Mesenchymal stem cell (in vitro differentiated cells and primary cell): ENCODE data around the gene PRKAG1.

ENCODE experiments used
- DNase-seq: peaks from one replicate; pipeline ENCODE4 v3.0.0-alpha.2; 2013
- H2AFZ ChIP-seq: one replicate; pipeline ENCODE4 v1.6.1; 2013; ENCODE audit warnings: low read depth, mild to moderate bottlenecking, control low read depth, inconsistent platforms, low read length, moderate library complexity
- H2AK5ac ChIP-seq: 2 replicates; pipeline ENCODE4 v1.6.1; 2013; ENCODE audit warnings: low read length, moderate library complexity, mild to moderate bottlenecking, inconsistent platforms; ENCODE audit not compliant: severe bottlenecking
- H2BK120ac ChIP-seq: one replicate; pipeline ENCODE4 v1.6.1; 2013; ENCODE audit warnings: low read depth, mild to moderate bottlenecking, inconsistent platforms, low read length, moderate library complexity
- H2BK12ac ChIP-seq, 2 experiments: one replicate each; pipeline ENCODE4 v1.6.1; 2013; ENCODE audit warnings: inconsistent platforms in 2 of 2, low read length in 2 of 2, mild to moderate bottlenecking in 2 of 2, moderate library complexity in 2 of 2, control low read depth in 1 of 2
- H2BK15ac ChIP-seq: one replicate; pipeline ENCODE4 v1.6.1; 2013; ENCODE audit warnings: mild to moderate bottlenecking, low read depth, inconsistent platforms; ENCODE audit not compliant: poor library complexity, severe bottlenecking
- H2BK5ac ChIP-seq: 2 replicates; pipeline ENCODE4 v1.6.1; 2013; ENCODE audit warnings: low read depth, mild to moderate bottlenecking, low read length, control low read depth, inconsistent platforms; ENCODE audit not compliant: poor library complexity, severe bottlenecking
- H3K14ac ChIP-seq, 2 experiments: one replicate each; pipeline ENCODE4 v1.6.1; 2013; ENCODE audit warnings: inconsistent platforms in 2 of 2, low read length in 2 of 2, control low read depth in 1 of 2, mild to moderate bottlenecking in 1 of 2, moderate library complexity in 1 of 2
- H3K18ac ChIP-seq, 2 experiments: one replicate each; pipeline ENCODE4 v1.6.1; 2013; ENCODE audit warnings: inconsistent platforms in 2 of 2, low read length in 2 of 2, control low read depth in 1 of 2, low read depth in 1 of 2, mild to moderate bottlenecking in 1 of 2
- H3K23ac ChIP-seq, 2 experiments: one replicate each; pipeline ENCODE4 v1.6.1; 2013; ENCODE audit warnings: inconsistent platforms in 2 of 2, low read length in 2 of 2, mild to moderate bottlenecking in 2 of 2, moderate library complexity in 2 of 2, control low read depth in 1 of 2
- H3K27ac ChIP-seq: 2 replicates; pipeline ENCODE4 v1.5.1; 2013; ENCODE audit warnings: mild to moderate bottlenecking, moderate library complexity, low read length, control low read depth, inconsistent platforms; ENCODE audit not compliant: poor library complexity, severe bottlenecking
- H3K27me3 ChIP-seq, 2 experiments: 2 replicates each; pipeline versions ENCODE4 v1.6.1 to v1.7.0; 2013; ENCODE audit warnings: low read length in 2 of 2, mild to moderate bottlenecking in 2 of 2, moderate library complexity in 2 of 2, control low read depth in 1 of 2, inconsistent platforms in 1 of 2; ENCODE audit not compliant: control insufficient read depth in 1 of 2, insufficient read depth in 1 of 2
- H3K36me3 ChIP-seq, 2 experiments: 2 replicates each; pipeline versions ENCODE4 v1.6.1 to v1.7.0; 2013; ENCODE audit warnings: low read length in 2 of 2, control low read depth in 1 of 2, inconsistent platforms in 1 of 2, low read depth in 1 of 2, mild to moderate bottlenecking in 1 of 2; ENCODE audit not compliant: insufficient read depth in 2 of 2, control insufficient read depth in 1 of 2
- H3K4ac ChIP-seq, 2 experiments: one replicate each; pipeline ENCODE4 v1.6.1; 2013; ENCODE audit warnings: inconsistent platforms in 2 of 2, low read length in 2 of 2, mild to moderate bottlenecking in 2 of 2, moderate library complexity in 2 of 2, control low read depth in 1 of 2, low read depth in 1 of 2
- H3K4me1 ChIP-seq: 2 replicates; pipeline ENCODE4 v1.6.1; 2013; ENCODE audit warnings: low read depth, low read length, control low read depth; ENCODE audit not compliant: control insufficient read depth, insufficient read depth
- H3K4me2 ChIP-seq: 2 replicates; pipeline ENCODE4 v1.6.1; 2013; ENCODE audit warnings: low read length, mild to moderate bottlenecking, inconsistent platforms; ENCODE audit not compliant: poor library complexity, severe bottlenecking
- H3K4me3 ChIP-seq, 2 experiments: 2 replicates each; pipeline versions ENCODE4 v1.5.1 to v1.7.0; 2013; ENCODE audit warnings: low read length in 2 of 2, mild to moderate bottlenecking in 2 of 2, control low read depth in 1 of 2, low read depth in 1 of 2; ENCODE audit not compliant: insufficient read depth in 1 of 2
- H3K79me1 ChIP-seq: replicated peaks from 2 replicates; pipeline ENCODE4 v1.6.1; 2013; ENCODE audit warnings: mild to moderate bottlenecking, control low read depth, low read length, inconsistent platforms; ENCODE audit not compliant: poor library complexity, severe bottlenecking
- H3K9ac ChIP-seq: 2 replicates; pipeline ENCODE4 v1.7.0; 2013; ENCODE audit warnings: mild to moderate bottlenecking, low read length, moderate library complexity
- H3K9me3 ChIP-seq: 2 replicates; pipeline ENCODE4 v1.7.0; 2013; ENCODE audit warnings: mild to moderate bottlenecking, low read length; ENCODE audit not compliant: control insufficient read depth
- H4K8ac ChIP-seq: one replicate; pipeline ENCODE4 v1.6.1; 2013; ENCODE audit warnings: inconsistent platforms, mild to moderate bottlenecking, low read length, moderate library complexity
- H4K91ac ChIP-seq: one replicate; pipeline ENCODE4 v1.6.1; 2013; ENCODE audit warnings: mild to moderate bottlenecking, low read length, inconsistent platforms
- WGBS: methylation state at CpG from one replicate; pipeline ENCODE4 v1.1.7; 2013; ENCODE audit warnings: mixed read lengths; 5-methylcytosine and 5-hydroxymethylcytosine counted together

PRKAG1 gene

DNA sequence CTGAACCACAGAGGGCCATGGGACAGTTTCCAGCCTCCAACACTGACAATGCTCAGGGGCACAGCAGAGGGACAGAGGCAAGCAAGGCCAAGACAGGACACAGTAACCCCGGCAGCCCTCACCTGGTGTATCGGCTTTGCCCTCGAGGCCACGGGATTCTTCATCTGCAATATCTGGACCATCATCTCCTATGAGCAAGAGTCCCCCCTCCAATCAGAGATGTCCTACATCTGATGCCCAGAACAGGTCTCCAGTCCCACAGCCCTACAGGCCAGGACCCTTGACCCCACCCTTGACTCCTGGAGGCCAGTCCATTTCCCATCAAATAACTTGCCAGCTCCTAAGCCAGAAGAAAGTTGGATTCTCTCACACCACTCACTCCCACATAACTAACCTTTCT lies 24.7 kb upstream of the PRKAG1 start:
- no peak overlapping the region for H2AK5ac ChIP-seq
- no peak overlapping the region for H4K91ac ChIP-seq
- no peak for DNase-seq
- H2BK12ac ChIP-seq = no peak overlapping the region
- H4K8ac ChIP-seq = no peak overlapping the region
- H3K14ac ChIP-seq = no peak overlapping the region
- H3K9ac ChIP-seq = no peak overlapping the region
- H3K23ac ChIP-seq = no peak overlapping the region
- no peak overlapping the region for H3K27ac ChIP-seq
- H3K4me1 ChIP-seq = no peaks in the 10 kb centered on the region
- H3K36me3 ChIP-seq = peaks cover 95% of the 10 kb centered on the region in 2 experiments
- H2BK120ac ChIP-seq = no peak overlapping the region
- H3K4ac ChIP-seq = no peak overlapping the region
- H2BK5ac ChIP-seq = no peak overlapping the region
- no peak overlapping the region for H3K18ac ChIP-seq
- WGBS = 96% methylated on average over 4 of the region's 4 CpGs
- H3K79me1 ChIP-seq = peaks cover 57% of the 10 kb centered on the region
- H3K4me2 ChIP-seq = no peak overlapping the region
- H3K27me3 ChIP-seq = no peaks in the 10 kb centered on the region
- H2AFZ ChIP-seq = no peak overlapping the region
- H3K4me3 ChIP-seq = no peak overlapping the region
- no peaks in the 10 kb centered on the region for H3K9me3 ChIP-seq
- H2BK15ac ChIP-seq = no peak overlapping the region

DNA sequence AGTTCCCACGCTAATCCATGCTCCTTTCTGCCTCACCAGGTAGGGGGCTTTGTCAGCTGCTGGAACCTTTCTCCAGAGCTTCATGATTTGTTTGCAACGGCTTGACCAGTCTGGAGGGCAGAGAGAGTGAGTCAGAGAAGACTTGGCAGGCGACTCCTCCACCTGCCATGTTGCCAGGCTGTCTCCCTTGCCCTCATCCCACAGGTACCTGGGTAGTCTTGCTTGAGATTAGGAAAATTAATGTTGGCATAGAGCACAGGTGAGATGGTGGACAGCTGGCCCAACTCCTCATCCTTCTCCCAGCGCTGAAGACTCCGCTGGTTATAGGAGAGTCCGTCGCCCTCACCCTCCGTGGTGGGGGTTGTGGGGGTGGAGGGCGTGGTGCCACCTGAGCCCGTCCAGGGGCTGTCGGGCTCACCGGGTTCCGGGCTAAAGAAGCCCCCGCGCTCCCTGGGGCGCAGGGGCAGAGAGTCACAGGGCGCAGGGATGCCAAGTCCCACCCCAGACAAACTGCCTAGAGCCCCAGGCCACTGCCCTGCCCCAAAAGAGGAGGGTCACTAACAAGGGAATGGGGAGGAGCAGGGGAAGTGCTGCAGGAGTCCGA lies 23.4 kb upstream of the PRKAG1 start:
- H2AK5ac ChIP-seq = no peak overlapping the region
- no peak overlapping the region for H3K9ac ChIP-seq
- H3K36me3 ChIP-seq = peaks cover 95 to 98% of the 10 kb centered on the region in 2 experiments
- H4K8ac ChIP-seq = no peak overlapping the region
- H2BK120ac ChIP-seq = no peak overlapping the region
- no peak overlapping the region for H2BK5ac ChIP-seq
- no peaks in the 10 kb centered on the region for H3K4me1 ChIP-seq
- no peak overlapping the region for H3K4ac ChIP-seq
- H3K9me3 ChIP-seq = no peaks in the 10 kb centered on the region
- H3K79me1 ChIP-seq = peaks cover 61% of the 10 kb centered on the region
- no peak overlapping the region for H3K18ac ChIP-seq
- no peak overlapping the region for H3K23ac ChIP-seq
- H3K4me3 ChIP-seq = no peak overlapping the region
- H3K4me2 ChIP-seq = no peak overlapping the region
- no peak for DNase-seq
- H3K14ac ChIP-seq = no peak overlapping the region
- no peak overlapping the region for H4K91ac ChIP-seq
- H2AFZ ChIP-seq = no peak overlapping the region
- H3K27me3 ChIP-seq = no peaks in the 10 kb centered on the region
- no peak overlapping the region for H2BK15ac ChIP-seq
- WGBS = 90% methylated on average over 10 of the region's 18 CpGs
- H2BK12ac ChIP-seq = no peak overlapping the region
- no peak overlapping the region for H3K27ac ChIP-seq

DNA sequence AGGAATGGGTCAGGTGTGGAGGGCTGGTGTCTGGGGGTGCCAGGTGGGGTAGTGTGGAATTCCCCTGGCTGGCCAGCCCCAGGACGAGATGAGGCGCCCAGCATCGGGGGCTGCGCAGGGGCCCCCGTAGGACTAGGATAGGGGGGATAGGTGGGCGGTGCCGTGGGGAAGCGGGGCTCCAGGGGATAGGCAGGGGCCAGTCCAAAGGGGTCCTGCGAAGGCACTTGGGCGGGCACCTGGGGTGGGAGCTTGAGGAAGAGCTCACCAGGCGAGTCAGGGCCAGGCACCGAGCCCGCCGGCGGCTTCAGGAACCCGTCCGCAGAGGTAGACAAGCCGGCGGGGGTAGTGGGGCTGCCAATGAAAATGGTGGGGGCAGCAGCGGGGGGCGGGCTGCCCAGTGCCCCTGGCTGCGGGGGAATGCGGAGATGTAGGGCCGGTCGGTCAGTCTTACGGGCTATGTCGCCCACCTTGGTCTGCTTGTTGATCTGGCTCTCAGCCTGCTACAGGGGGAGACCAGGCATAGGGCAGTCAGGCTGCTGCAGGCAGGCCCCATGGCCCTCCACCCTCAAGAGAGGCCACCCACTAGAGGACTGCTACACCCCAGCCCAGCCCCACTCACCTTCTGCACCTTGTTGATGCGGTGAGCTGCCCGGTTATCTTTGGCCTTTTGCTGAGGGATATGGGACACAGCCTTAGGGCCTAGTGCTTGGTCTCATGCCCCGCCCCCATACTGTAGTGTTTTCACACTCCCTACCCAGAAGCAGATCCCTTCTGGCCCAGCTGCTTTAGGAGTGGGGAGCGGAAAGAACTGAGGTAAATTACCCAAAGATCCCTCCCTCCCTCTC lies 22.7 kb upstream of the PRKAG1 start:
- peaks cover 93 to 94% of the 10 kb centered on the region in 2 experiments for H3K36me3 ChIP-seq
- no peak overlapping the region for H3K4ac ChIP-seq
- H2BK15ac ChIP-seq = no peak overlapping the region
- H3K4me1 ChIP-seq = no peaks in the 10 kb centered on the region
- no peak overlapping the region for H3K4me3 ChIP-seq
- H3K14ac ChIP-seq = no peak overlapping the region
- H2BK120ac ChIP-seq = no peak overlapping the region
- H3K9me3 ChIP-seq = no peaks in the 10 kb centered on the region
- no peaks in the 10 kb centered on the region for H3K27me3 ChIP-seq
- no peak overlapping the region for H3K18ac ChIP-seq
- H3K27ac ChIP-seq = no peak overlapping the region
- DNase-seq = no peak
- WGBS = 97% methylated on average over 30 of the region's 31 CpGs
- no peak overlapping the region for H2AFZ ChIP-seq
- H2BK12ac ChIP-seq = no peak overlapping the region
- no peak overlapping the region for H4K91ac ChIP-seq
- H2BK5ac ChIP-seq = no peak overlapping the region
- no peak overlapping the region for H2AK5ac ChIP-seq
- no peak overlapping the region for H3K23ac ChIP-seq
- no peak overlapping the region for H4K8ac ChIP-seq
- no peak overlapping the region for H3K9ac ChIP-seq
- peaks cover 56% of the 10 kb centered on the region for H3K79me1 ChIP-seq
- no peak overlapping the region for H3K4me2 ChIP-seq

DNA sequence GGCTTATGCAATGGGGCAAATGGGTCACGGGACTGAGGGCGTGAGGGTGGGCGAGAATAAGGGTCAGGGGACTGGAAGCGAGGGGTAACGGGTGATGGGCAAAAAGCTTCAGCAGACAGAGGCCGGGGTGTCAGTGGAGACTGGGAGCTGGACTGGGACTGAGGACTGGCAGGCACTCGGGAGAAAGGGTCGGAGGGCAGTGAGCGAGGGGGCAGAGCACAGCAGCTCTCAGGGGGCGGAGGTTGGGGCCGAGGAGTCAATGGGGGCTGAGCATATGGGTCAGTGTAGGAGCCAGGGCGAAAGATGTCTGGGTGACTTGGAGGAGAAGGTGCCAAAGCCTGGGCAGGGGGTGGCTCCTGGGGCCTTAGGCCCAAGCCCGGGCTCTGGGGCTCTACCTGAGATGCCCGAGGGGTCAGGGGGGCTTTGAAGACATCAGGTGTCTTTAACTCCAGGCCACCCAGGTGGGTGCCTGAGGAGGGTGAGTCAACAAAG lies 21.8 kb upstream of the PRKAG1 start:
- Histone ChIP-seq H2AK5ac (no peak overlapping the region), H3K14ac (no peak overlapping the region), H3K18ac (no peak overlapping the region), H3K9ac (no peak overlapping the region), H3K4me1 (no peaks in the 10 kb centered on the region), H3K27ac (no peak overlapping the region), H2AFZ (no peak overlapping the region), H3K9me3 (no peaks in the 10 kb centered on the region), H2BK12ac (no peak overlapping the region), H3K4me2 (no peak overlapping the region), H3K4me3 (no peak overlapping the region), H3K27me3 (no peaks in the 10 kb centered on the region), H3K79me1 (peaks cover 50% of the 10 kb centered on the region), H2BK120ac (no peak overlapping the region), H2BK15ac (no peak overlapping the region), H4K91ac (no peak overlapping the region), H3K4ac (no peak overlapping the region), H2BK5ac (no peak overlapping the region), H3K23ac (no peak overlapping the region), H4K8ac (no peak overlapping the region), H3K36me3 (peaks cover 85 to 92% of the 10 kb centered on the region in 2 experiments)
- DNase-seq = no peak
- 97% methylated on average over 14 of the region's 14 CpGs for WGBS
